ENCODE results near the gene OSBPL2. TPM values are rescaled to one million over a fixed set of nuclear protein-coding genes. Genes with fewer than 3 reads are reported as not detected.

The OSBPL2 gene
- total RNA-seq, 1 experiment from 2014 or later = 36.9 TPM

DNA sequence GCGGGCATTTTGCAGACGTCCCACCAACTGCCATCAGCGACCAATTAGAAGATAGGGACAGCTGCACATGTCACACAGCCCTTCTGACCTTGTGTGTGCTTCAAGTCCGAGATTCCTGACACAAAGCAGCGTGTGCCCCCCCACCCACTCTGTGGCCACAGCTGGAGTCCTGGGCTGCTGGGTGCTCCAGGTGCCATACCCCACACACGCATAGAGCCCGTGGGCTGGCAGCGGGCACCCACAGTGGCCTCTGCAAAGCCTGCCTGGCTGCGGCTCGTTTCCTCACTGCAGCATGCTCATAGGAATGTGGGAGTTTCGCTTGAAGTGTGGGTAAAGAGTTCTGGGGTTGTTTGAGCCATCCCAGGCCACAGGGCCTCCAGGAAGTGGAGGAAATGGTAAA, 62.0 kb downstream of the OSBPL2 start:
- Histone ChIP-seq H3K27me3 (ENCODE audit: insufficient read depth, low read length) (no peaks in the 10 kb centered on the region), H3K9me3 (ENCODE audit: control insufficient read depth in 1 of 2, insufficient read depth in 1 of 2, low read depth in 1 of 2, low read length in 2 of 2) (no peaks in the 10 kb centered on the region), H3K36me3 (ENCODE audit: control insufficient read depth in 1 of 2, insufficient read depth in 2 of 2, low read length in 2 of 2) (peaks cover 8 to 24% of the 10 kb centered on the region in 2 experiments; a peak in 2 of 4 replicates), H3K27ac (ENCODE audit: low read depth, low read length) (no peak overlapping the region), H3K9ac (ENCODE audit: low read length) (no peak overlapping the region), H3K9me2 (ENCODE audit: insufficient read depth) (no peaks in the 10 kb centered on the region), H3K4me1 (ENCODE audit: control insufficient read depth in 1 of 2, insufficient read depth in 2 of 2, low read length in 2 of 2) (peaks cover 17 to 31% of the 10 kb centered on the region in 2 experiments), H3K4me2 (ENCODE audit: low read length) (no peak overlapping the region), H2AFZ (ENCODE audit: low read depth, low read length, poor library complexity, severe bottlenecking) (no peak overlapping the region), H4K20me1 (ENCODE audit: insufficient read depth) (peaks cover 19% of the 10 kb centered on the region; the same call in 1 of the 2 replicates), H3K79me2 (ENCODE audit: insufficient read depth, low read length) (peaks cover 25% of the 10 kb centered on the region), H3K4me3 (replicated peaks in 1 of 2; ENCODE audit: low read depth in 1 of 2, low read length in 2 of 2) (no peak overlapping the region)
- TF ChIP-seq SRF (IDR thresholded peaks at IDR 0.05; ENCODE audit: low read depth) (no peak), EZH2phosphoT487 (IDR thresholded peaks at IDR 0.05; ENCODE audit: borderline replicate concordance) (no peak)
- ChIA-PET POLR2A (interaction anchor here (1.0 kb wide), 1 partner anchor 83 kb away, joined by 4 read pairs; no protein-coding TSS in a partner anchor), RAD21 (ENCODE audit: low non-redundant PET in 1 of 2, low total read pairs in 2 of 2, uncharacterized antibody in 2 of 2, unreplicated experiment in 2 of 2) (no interaction called here), CTCF (interaction anchor here (0.9 to 2.6 kb wide), 3 partner anchors 69 to 82 kb away, joined by 3 to 25 read pairs (median 5); no protein-coding TSS in a partner anchor)
- intact Hi-C loops (cut with micrococcal nuclease) = loop anchor here (5.0 to 10.0 kb wide), 3 partner anchors 67 to 504 kb away; partner anchors contain the start of genes LAMA5 and OGFR
- DNase-seq (ENCODE audit: low read depth, low spot score) (no peak), ATAC-seq (no peak)
- no TSS peak for BruUV-seq (replicated peaks)

DNA sequence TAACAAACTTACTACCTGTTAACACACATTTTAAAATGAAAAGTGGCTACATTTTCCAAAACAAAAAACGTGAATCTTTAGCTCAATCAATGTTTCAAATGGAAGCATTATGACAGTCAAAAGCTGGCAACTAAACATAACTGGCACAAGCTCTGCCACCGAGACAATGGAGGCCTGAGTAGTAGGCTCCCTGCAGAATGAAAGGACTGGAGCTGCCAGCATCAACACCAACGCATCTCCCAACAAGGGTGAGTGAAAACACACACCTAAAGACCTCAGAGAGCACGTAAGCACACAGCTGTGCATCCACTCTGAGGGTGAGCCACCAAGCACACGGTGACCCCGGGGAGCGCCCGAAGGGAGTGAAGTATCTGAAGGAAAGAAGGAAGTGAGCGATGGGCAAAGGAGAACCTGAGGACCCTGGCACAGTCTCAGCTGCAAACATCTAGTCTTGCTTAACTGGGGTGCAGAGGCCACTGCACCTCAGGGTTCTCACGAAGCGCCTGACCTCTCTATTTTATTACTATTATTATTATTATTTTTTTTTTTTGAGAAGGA, 62.9 kb downstream of the OSBPL2 start:
- ATAC-seq (no peak), DNase-seq (ENCODE audit: low read depth, low spot score) (no peak)
- Histone ChIP-seq H3K27me3 (ENCODE audit: insufficient read depth, low read length) (no peaks in the 10 kb centered on the region), H3K4me2 (ENCODE audit: low read length) (no peak overlapping the region), H3K9ac (ENCODE audit: low read length) (0 out of 2 replicates have a peak overlapping the region, but pooled peaks have one; percentile 14), H2AFZ (ENCODE audit: low read depth, low read length, poor library complexity, severe bottlenecking) (no peak overlapping the region), H3K27ac (ENCODE audit: low read depth, low read length) (peak overlapping the region; percentile 95; the same call in 1 of the 2 replicates), H3K36me3 (ENCODE audit: control insufficient read depth in 1 of 2, insufficient read depth in 2 of 2, low read length in 2 of 2) (peaks cover 12 to 28% of the 10 kb centered on the region in 2 experiments; a peak in 3 of 4 replicates), H3K4me3 (replicated peaks in 1 of 2; ENCODE audit: low read depth in 1 of 2, low read length in 2 of 2) (no peak overlapping the region; a peak in 1 of 4 replicates), H3K9me2 (ENCODE audit: insufficient read depth) (no peaks in the 10 kb centered on the region), H4K20me1 (ENCODE audit: insufficient read depth) (peaks cover 19% of the 10 kb centered on the region; the same call in 1 of the 2 replicates), H3K9me3 (ENCODE audit: control insufficient read depth in 1 of 2, insufficient read depth in 1 of 2, low read depth in 1 of 2, low read length in 2 of 2) (no peaks in the 10 kb centered on the region), H3K79me2 (ENCODE audit: insufficient read depth, low read length) (peaks cover 34% of the 10 kb centered on the region), H3K4me1 (ENCODE audit: control insufficient read depth in 1 of 2, insufficient read depth in 2 of 2, low read length in 2 of 2) (peaks cover 17 to 39% of the 10 kb centered on the region in 2 experiments)
- ChIA-PET RAD21 (ENCODE audit: low non-redundant PET in 1 of 2, low total read pairs in 2 of 2, uncharacterized antibody in 2 of 2, unreplicated experiment in 2 of 2) (no interaction called here), CTCF (interaction anchor here (0.7 to 2.6 kb wide), 5 partner anchors 68 to 126 kb away, joined by 3 to 25 read pairs (median 4); partner anchors contain the start of genes RBBP8NL and RPS21), POLR2A (interaction anchor here (1.0 kb wide), 1 partner anchor 82 kb away, joined by 4 read pairs; no protein-coding TSS in a partner anchor)
- intact Hi-C loops (cut with micrococcal nuclease) = loop anchor here (5.0 to 10.0 kb wide), 3 partner anchors 66 to 504 kb away; partner anchors contain the start of genes LAMA5 and OGFR
- 0 out of 2 replicates have a peak, but pooled peaks have one; percentile 35 for TF ChIP-seq SIN3A (IDR thresholded peaks at IDR 0.05; ENCODE audit: low read depth)
- TF ChIP-seq, protein P1, sequence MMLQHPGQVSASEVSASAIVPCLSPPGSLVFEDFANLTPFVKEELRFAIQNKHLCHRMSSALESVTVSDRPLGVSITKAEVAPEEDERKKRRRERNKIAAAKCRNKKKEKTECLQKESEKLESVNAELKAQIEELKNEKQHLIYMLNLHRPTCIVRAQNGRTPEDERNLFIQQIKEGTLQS (IDR thresholded peaks at IDR 0.05) = no peak
- BruUV-seq (replicated peaks) = no TSS peak

All from HCT116 (cell line).